ENCODE data around the gene SLC22A23. TPM values are rescaled to one million over a fixed set of nuclear protein-coding genes. Genes with fewer than 3 reads are reported as not detected.

SLC22A23 gene
- total RNA-seq, 1 donor from 2014 or later: 10.3 TPM

DNA sequence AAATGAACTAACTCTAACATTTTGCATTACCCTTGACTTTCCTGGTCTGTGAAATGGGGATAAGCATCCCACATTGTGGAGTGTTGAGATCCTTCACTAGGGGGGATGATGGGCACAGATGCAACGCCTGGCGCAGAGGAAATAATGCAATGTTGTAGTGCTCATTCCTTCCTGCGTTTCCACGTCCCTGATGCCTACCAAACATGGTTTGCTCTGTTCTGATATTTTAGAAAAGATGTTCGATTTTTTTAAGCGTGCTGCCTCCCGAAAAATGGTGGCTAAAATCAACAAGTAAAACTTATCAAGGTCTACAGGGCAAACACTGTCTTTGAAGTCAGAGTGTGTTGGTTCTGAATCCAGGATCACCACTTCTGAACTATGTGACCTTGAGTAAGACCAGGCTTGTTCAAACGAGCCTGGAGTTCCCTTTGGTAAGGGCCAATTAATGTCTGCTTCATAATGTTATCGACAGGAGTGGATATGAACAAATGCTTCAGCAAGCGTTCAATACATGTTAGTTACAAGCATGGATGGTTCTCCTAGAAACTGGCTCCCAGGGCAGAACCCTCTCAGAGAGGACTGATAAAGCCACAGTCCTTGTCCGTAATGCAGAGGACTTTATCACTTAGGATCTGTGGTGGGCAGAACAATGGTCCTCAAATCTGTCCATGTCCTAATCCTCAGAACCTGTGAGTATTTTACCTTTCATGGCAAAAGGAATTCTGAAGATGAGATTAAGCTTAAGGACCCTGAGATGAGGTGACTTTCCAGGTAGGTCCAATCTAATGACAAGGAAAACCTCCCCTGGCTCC is 44.7 kb downstream of the SLC22A23 start:
- no peak for ATAC-seq
- DNase-seq (ENCODE audit: low spot score): no peak
- intact Hi-C loops (cut with DNase I): no loop called here

DNA sequence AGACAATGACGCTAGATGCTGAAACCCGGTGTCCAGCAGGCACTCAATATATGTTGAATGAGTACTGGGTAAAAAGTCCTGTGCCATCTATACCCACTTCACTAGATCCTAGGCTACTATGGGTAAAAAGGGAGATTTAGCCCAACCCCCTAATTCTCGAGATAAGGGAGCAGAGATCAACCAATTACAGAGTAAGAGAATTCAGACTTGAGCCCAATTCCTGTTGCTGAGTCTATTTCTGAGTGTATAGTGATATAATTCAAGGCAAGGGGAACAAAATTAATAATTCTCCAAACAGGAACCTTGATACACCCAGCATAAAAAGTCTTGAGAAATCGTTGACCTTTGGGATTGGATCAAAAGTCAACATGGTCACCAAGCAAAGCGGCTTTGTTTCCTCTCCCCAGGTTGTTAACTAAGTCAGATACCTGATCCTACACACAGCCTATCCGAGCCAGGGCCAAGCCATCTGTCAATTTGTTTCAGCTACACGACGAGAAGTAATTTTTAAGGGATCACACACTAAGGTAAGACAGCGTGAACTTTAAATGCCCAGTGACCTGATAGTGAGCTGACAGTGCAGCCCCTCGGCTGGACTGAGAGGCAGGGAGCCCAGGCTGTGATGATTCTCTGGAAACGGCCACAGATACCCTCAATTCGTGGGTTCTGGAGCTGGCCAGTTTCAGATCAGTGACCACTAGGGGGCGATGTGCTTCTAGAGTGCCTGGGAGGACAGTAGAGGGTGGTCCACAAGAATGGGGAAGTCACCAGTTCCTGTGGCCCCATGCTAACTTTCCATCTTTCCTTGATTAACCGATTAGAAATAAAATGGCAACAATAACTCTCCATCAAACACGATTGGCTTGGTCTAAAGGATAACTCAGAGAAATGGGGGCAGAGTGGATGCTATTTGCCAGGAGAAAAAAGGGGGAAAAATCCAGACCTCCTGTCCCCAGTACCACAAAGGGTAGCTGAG is 46.2 kb downstream of the SLC22A23 start:
- ATAC-seq (peak; percentile 33), DNase-seq (ENCODE audit: low spot score) (peak; percentile 78)
- intact Hi-C loops (cut with DNase I): no loop called here

DNA sequence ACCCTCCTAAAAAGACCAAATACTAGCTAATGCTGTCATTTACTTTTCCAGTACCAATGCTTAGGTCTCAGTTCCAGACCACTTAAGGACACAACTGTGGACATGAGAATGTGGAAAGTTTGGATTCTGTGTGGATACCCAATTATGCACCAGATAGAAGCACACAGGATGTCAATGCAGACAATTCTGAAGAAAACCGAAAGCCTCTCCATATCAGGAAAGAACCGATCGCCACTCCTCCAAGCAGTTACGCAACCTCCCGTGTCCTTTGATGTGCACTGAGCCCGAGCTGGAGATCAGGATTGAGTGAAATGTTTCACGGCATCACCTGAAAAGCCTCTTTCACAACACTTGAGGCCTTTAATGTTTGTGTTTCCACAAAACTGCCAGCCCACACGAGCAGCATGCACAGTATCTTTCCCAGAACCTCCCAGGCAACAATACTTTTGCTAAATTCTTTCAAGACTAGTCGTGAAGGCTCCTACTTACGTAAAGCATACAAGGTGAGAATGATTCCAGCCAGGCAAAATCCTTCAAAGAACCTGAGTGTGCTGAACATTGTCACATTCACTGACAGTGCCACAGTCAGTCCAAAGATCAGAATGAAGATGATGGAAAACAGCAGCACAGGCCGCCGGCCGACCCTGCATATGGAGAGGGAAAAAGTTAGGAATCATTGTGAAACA is 47.0 kb downstream of the SLC22A23 start:
- intact Hi-C loops (cut with DNase I): no loop called here

DNA sequence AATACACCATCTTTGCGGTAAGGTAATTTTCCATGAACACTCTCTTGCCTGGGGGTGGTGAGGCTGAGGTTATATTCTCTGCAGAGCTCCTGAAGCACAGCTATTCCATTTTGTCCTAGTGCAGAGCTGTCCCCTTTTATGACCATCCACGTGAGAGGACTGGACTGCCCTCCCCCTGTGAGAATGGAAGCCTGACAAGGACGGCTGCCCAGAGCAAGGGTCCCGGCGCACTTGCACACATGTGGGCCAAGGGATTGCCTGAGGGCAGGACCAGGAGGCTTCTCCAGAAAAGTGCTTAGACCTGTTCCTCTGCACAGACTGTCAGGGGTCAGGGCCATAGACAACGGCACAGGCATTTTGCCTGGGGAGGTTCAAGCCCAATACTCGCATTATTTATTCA is 48.2 kb downstream of the SLC22A23 start:
- ATAC-seq (no peak), DNase-seq (ENCODE audit: low spot score) (no peak)
- intact Hi-C loops (cut with DNase I): no loop called here

More for the DNA sequence above, 47.0 kb downstream of the SLC22A23 start:
- DNase-seq (ENCODE audit: low spot score) (no peak), ATAC-seq (no peak)

DNA sequence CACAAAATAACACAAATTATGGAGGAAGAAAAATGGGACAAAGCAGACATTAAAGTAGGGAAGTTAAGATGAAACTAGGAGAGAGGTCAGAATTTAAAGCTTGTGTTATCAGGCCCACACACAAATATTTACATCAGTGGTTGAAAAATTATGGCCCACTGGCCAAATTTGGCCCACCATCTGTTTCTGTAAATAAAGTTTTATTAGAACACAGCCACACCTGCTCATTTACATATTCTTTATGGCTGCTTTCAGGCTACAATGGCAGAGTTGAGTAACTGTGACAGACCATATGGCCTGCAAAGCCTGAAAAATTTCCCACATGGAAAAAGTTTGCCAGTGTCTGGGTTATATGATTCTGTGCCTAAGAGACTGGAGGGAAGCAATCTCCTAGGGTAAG is 49.0 kb downstream of the SLC22A23 start:
- intact Hi-C loops (cut with DNase I): no loop called here
- ATAC-seq: no peak
- DNase-seq (ENCODE audit: low spot score): no peak

DNA sequence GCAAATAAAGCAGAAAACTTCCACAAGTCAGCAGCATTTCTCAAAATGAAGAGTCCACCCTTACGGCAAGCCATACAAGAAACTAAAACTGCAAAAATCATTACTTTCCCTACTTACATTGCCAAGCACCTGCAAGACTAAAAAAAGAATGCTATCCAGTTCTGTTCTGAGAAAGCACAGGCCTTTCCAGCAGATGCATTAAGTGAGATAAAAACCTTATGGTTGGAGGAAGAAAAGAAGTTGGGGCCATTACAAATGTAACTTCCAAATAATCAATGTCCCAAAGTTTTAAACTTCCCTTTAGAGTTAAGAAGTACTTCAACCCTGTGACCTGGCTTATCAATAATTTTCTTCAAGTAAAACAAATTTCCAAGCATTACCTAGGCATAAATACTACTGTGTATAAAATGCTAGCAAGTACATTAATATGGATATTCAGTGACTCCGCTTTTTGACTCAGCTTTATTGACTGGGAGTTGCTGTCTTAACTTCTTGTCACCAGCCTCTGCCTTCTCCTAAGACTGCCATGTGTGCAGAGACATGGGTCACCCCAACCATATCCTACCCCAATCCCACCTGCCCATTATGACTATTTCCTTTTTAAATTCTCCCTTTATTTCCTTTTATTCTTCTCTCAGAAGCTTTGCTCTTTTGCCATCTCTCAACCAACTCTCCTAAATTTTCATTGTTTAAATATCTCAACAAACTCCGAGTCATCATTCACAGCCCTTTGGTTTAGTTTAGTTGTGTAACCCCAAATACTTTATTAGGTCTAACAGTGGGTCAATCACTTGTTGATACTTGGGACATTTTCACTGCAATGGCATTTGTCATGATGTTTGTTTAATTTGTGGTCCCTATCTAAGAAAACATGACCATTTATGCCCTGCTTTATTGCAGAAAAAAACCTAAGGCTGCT is 49.7 kb downstream of the SLC22A23 start:
- no peak for DNase-seq (ENCODE audit: low spot score)
- ATAC-seq: no peak
- intact Hi-C loops (cut with DNase I): no loop called here

DNA sequence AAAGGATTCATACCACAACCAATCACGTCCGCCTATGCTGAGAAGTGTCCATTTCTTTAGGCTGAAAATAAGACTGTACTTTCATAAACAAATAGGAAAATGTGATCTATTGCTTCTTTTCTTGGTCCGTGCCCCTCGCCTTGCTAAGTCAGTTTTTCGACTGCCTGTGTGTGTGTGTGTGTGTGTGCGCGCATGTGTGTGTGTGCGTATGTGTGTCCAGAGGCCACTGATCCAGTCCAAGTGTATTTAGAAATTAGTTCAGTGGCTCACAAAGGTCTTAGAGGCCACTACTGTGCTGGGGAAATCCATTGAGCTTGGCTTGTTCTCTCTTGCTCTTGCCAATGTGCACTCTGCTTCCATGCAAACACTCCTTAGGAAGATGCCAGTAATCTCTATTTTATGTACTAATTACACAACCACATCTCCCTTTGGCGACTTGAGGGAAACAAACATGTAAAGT is 50.5 kb downstream of the SLC22A23 start:
- intact Hi-C loops (cut with DNase I): no loop called here

DNA sequence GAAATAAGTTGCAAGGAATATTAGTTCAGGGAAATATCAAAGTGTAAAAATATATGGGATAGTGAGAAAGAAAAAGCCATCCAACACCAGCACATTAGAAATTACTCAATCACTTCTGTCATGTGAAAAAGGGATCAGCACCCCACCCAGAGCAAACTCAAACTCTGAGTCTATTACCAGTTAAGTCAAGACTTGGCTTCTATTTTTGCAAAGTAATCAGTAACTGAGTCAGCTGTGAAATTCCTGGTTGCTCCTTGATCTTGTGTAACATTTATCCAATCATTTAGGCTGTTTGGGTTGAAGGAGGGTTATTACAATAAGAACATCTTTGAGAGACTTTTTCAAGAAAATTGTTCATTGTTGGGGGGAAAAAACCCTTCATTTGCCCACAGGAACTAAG is 51.2 kb downstream of the SLC22A23 start:
- DNase-seq (ENCODE audit: low spot score) (no peak), ATAC-seq (peak; percentile 90)
- intact Hi-C loops (cut with DNase I): no loop called here

More for the DNA sequence above, 50.5 kb downstream of the SLC22A23 start:
- ATAC-seq (peak; percentile 77), DNase-seq (ENCODE audit: low spot score) (no peak)

DNA sequence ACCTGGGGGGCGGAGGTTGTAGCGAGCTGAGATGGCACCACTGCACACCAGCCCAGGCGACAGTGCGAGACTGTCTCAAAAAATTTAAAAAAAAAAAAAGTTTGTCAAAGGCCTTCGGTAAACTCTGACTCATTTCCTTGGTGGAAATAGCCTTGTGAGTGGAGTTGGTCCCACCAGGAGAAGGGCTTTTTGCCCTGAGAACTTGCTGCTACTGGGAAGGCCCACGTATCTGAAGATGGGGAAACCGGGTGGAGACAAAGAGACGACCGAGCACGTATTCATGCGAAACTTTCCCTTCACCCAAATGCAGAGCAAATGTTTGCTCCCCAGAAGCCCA is 51.7 kb downstream of the SLC22A23 start:
- DNase-seq (ENCODE audit: low spot score): no peak
- intact Hi-C loops (cut with DNase I): no loop called here
- ATAC-seq: no peak

DNA sequence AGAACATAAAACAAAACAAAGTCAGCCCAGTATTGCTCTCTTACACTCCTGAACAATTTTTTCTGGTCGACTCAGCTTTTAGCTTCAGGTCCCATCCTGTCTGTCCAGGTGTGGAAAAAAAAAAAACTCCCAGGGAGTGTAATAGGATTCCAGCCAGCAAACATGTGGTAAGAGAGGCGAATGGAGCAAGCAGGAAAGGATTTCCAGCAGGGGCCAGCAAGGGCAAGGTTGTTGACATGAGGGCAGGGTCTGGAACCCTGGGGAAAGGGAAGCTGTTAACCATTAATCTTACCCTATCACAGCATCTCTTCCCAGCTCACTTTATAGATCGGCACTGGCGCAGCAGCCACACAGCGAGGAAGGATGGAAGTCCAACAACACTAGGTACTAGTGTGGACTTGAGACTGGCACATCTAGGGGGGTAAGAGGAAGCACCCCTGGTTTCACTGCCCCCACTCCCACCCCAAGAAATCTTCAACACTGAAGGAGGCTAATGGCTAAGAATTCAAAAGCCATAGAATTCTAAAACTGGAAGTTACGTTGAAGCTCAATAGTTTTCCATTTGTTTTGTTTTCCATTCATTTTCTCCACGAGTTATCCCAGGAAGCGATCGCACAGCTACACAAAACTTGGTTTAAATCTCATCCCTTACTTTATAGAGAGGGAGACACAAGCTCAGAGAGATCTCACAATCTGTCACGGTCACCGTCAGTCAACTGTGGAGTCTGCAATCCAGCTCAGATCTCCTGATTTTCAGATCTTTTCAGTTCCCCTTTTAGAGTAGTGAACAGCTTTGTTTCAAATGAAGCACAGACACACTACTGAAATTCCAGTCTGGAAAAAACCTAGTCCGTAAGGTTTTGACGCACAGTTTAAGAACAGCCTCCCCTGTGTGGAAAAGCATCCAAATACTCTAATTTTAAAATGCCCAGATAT is 53.3 kb downstream of the SLC22A23 start:
- intact Hi-C loops (cut with DNase I): no loop called here
- peak; percentile 13 for ATAC-seq
- no peak for DNase-seq (ENCODE audit: low spot score)

DNA sequence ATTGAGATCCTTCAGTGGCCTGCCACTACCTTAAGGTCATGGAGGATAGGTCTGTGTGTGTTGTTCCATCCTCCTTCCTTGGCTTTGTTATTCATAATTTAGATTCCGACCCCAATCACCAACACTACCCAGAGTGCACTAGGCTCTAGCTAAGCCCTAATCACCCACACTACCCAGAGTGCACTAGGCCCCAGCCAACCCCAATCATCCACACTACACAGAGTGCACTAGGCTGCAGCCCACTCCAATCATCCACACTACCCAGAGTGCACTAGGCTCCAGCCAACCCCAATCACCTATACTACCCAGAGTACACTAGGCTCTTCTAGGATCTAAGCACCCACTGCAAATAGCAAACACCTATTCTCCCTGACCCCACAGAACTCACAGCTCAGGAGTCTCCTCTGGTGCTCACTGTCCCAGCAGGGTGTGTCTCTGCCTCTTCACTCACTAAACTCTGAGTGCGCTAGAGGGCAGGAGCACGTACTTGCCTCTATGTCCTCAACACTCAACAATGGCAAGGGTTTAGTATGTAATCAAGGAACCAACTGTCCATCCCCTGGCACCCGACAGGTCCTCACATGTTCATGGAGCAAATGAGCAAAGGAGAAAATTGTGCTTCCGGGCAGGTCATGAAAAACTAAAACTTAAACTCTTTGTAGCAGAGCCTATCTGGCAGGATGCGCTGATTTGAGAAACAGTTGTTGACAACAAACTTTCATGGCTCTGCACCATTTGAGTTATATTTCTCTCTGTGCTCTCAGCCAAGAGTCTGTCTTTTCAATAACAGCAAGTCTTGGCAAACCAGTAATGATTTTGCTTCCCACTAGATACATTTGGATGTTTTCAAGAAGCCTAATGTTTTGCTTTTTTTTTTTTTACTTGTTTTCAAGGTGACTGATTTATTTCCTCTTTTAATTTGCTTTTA is 54.3 kb downstream of the SLC22A23 start:
- ATAC-seq: no peak
- no peak for DNase-seq (ENCODE audit: low spot score)

DNA sequence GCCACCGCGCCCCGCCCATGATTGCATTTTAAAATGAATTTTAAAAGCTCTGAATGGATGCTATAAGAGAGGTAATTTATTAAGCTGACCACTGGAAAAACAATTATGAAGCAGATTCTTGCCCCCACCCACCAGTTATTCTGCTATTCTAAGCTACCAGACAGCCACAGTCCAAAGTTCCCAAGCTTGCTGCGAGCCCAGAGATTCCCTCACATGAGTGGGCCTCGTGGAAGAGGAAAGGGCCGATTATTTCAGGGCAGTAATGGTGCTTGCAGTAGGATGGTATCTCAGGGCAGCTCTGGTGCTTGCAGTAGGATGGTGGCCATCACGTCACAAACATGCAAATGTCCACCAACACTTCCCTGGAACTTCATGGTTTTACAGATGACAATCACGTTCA is 56.7 kb downstream of the SLC22A23 start:
- DNase-seq (ENCODE audit: low spot score) (no peak), ATAC-seq (no peak)
- intact Hi-C loops (cut with DNase I): no loop called here

More for the DNA sequence above, 54.3 kb downstream of the SLC22A23 start:
- intact Hi-C loops (cut with DNase I): no loop called here

DNA sequence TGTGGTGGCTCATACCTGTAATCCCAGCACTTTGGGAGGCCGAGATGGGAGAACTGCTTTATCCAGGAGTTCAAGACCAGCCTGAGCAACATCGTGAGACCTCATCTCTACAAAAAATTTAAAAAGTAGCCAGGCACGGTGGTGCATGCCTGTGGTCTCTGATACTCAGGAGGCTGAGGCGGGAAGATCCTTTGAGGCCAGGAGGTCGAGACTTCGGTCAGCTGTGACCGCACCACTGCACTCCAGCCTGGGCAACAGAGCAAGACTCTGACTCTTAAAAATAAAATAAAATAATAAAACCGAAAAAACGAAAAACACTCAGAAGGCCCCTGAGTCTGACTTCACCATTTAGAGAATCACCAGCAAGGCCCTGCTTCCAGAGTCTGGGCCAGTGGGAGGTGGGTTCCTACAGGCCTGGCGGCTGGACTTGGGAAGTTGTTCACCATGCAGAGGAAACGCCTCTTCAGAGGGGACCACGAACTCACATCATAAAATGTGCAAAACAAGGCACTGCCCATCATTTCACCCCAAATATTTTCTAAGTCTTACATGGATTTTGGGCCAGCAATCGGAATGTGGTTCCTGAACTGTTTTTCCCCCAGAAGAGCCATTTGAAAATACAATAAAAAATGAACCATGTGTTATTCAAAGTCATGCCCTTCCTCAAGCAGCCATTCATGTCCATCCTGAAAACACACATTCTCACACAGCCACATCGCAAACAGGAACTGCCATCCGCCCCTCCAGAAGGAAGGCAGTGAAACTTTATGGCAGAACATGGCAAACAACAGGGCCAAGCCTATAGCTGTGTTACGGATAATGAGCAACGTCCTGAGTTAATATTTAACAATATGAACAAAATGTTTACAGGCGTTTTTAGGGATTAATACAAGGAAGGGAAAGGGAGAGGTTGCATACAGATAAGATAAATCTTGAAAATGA is 57.8 kb downstream of the SLC22A23 start:
- intact Hi-C loops (cut with DNase I): no loop called here
- DNase-seq (ENCODE audit: low spot score) (no peak), ATAC-seq (no peak)

DNA sequence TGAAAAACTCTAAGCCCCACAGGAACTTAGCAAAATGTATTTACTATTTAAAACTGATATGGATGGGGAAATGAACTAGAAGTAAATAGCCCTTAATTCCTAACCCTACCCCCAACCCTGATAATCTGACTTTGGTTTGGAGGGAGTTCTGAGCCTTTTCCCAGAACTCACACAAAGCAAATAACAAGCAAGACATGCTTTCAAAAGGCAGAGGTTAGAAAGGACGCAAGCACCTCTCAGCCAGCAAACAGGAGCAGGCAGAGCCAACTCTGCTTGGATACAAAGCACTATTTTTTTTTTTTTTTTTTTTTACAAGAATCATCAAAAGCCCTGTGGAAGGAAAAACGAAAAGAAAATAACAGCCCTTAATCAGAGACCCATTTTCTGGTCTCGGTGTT is 58.7 kb downstream of the SLC22A23 start:
- ATAC-seq: peak; percentile 53
- no peak for DNase-seq (ENCODE audit: low spot score)
- intact Hi-C loops (cut with DNase I): no loop called here
